ENCODE measurements around the gene PLVAP. TPM values are rescaled to one million over a fixed set of nuclear protein-coding genes. Genes with fewer than 3 reads are reported as not detected.

PLVAP gene
- total and polyA plus RNA-seq, 9 of the 15 experiments (the other 6 are each of a cell fraction or from before 2014, with no cell fraction given) = 0.09 to 0.84 (median 0.51) TPM; not detected in 4

GRCh38 chr19:17336872-17337674, 40.1 kb downstream of the PLVAP start, which contains the start of gene GTPBP3 (continued):
- TF ChIP-seq PCBP2 (IDR thresholded peaks at IDR 0.05; ENCODE audit: low read depth, low read length, poor library complexity, severe bottlenecking) (no peak), TAF15 (IDR thresholded peaks at IDR 0.05; ENCODE audit: low read depth, low read length) (no peak), SOX6 (IDR thresholded peaks at IDR 0.05) (peak; percentile 76), LEF1 (IDR thresholded peaks at IDR 0.05) (peak; percentile 70), ZNF639 (CRISPR knock-in tag; conservative IDR thresholded peaks at IDR 0.05 in 1 of 2, IDR thresholded peaks at IDR 0.05 in 1 of 2) (peak in 1 of 2 experiments; percentile 85; a peak in 2 of 4 replicates), AFF1 (IDR thresholded peaks at IDR 0.05; ENCODE audit: low read depth in 1 of 2, partially characterized antibody in 2 of 2) (peak in 1 of 2 experiments; percentile 90), BACH1 (tag; IDR thresholded peaks at IDR 0.05) (no peak), MCM3 (IDR thresholded peaks at IDR 0.05) (no peak), ZNF311 (CRISPR knock-in tag; IDR thresholded peaks at IDR 0.05) (no peak), TAF7 (tag; IDR thresholded peaks at IDR 0.05) (peak; percentile 87), ETV5 (CRISPR knock-in tag; IDR thresholded peaks at IDR 0.05; ENCODE audit: low read depth) (0 out of 2 replicates have a peak, but pooled peaks have one; percentile 74), ZFP30 (CRISPR knock-in tag; IDR thresholded peaks at IDR 0.05; ENCODE audit: borderline replicate concordance) (no peak), CHD4 (IDR thresholded peaks at IDR 0.05; ENCODE audit: insufficient read depth, insufficient replicate concordance, low read depth, low read length, poor library complexity, severe bottlenecking) (peak; percentile 97), ZC3H8 (IDR thresholded peaks at IDR 0.05) (peak; percentile 83; the same call in 1 of the 2 replicates), CEBPG (CRISPR knock-in tag; IDR thresholded peaks at IDR 0.05) (no peak), CEBPG (tag; conservative IDR thresholded peaks at IDR 0.05 in 1 of 2, IDR thresholded peaks at IDR 0.05 in 1 of 2) (no peak), ZBTB1 (CRISPR knock-in tag; IDR thresholded peaks at IDR 0.05; ENCODE audit: borderline replicate concordance, low read depth) (no peak), ATF2 (CRISPR knock-in tag; IDR thresholded peaks at IDR 0.05) (no peak), FOXK2 (conservative IDR thresholded peaks at IDR 0.05 in 1 of 2, IDR thresholded peaks at IDR 0.05 in 1 of 2; ENCODE audit: low read depth in 2 of 2) (peak; percentile 94 to 97)

All from K562 (cell line).